ENCODE data around the gene GULP1. TPM values are rescaled to one million over a fixed set of nuclear protein-coding genes. Genes with fewer than 3 reads are reported as not detected.

The GULP1 gene
- total RNA-seq, 1 experiment from 2014 or later: 77.5 TPM

GRCh38 chr2:188365058-188365641 is 73.5 kb downstream of the GULP1 start:
- no peak for DNase-seq (ENCODE audit: extremely low read depth, low read depth)

- DNase-seq (ENCODE audit: extremely low read depth, low read depth): no peak
These were observed 75.5 kb downstream of the GULP1 start for GRCh38 chr2:188367164-188367563.

GRCh38 chr2:188369365-188369764 is 77.7 kb downstream of the GULP1 start:
- peak; percentile 70 for DNase-seq (ENCODE audit: extremely low read depth, low read depth)

GRCh38 chr2:188378371-188378950 is 86.8 kb downstream of the GULP1 start:
- DNase-seq (ENCODE audit: extremely low read depth, low read depth): no peak

- DNase-seq (ENCODE audit: extremely low read depth, low read depth): no peak
These were observed 88.1 kb downstream of the GULP1 start for GRCh38 chr2:188379748-188380147.

GRCh38 chr2:188380280-188380679 is 88.6 kb downstream of the GULP1 start:
- DNase-seq (ENCODE audit: extremely low read depth, low read depth): no peak

GRCh38 chr2:188381614-188382013 is 89.9 kb downstream of the GULP1 start:
- DNase-seq (ENCODE audit: extremely low read depth, low read depth): peak; percentile 39

- no peak for DNase-seq (ENCODE audit: extremely low read depth, low read depth)
These were observed 90.4 kb downstream of the GULP1 start for GRCh38 chr2:188382107-188382506.

GRCh38 chr2:188383158-188383557 is 91.5 kb downstream of the GULP1 start:
- no peak for DNase-seq (ENCODE audit: extremely low read depth, low read depth)

GRCh38 chr2:188385857-188386256 is 94.2 kb downstream of the GULP1 start:
- no peak for DNase-seq (ENCODE audit: extremely low read depth, low read depth)

- DNase-seq (ENCODE audit: extremely low read depth, low read depth): no peak
These were observed 97.2 kb downstream of the GULP1 start for GRCh38 chr2:188388831-188389230.

- no peak for DNase-seq (ENCODE audit: extremely low read depth, low read depth)
These were observed 99.7 kb downstream of the GULP1 start for GRCh38 chr2:188391354-188391753.

- no peak for DNase-seq (ENCODE audit: extremely low read depth, low read depth)
These were observed 103.3 kb downstream of the GULP1 start for GRCh38 chr2:188394931-188395472.

- no peak for DNase-seq (ENCODE audit: extremely low read depth, low read depth)
These were observed 104.4 kb downstream of the GULP1 start for GRCh38 chr2:188395903-188396689.

- no peak for DNase-seq (ENCODE audit: extremely low read depth, low read depth)
These were observed 107.5 kb downstream of the GULP1 start for GRCh38 chr2:188399159-188399558.

GRCh38 chr2:188403676-188404075 is 112.0 kb downstream of the GULP1 start:
- DNase-seq (ENCODE audit: extremely low read depth, low read depth): no peak

GRCh38 chr2:188404341-188405004 is 112.8 kb downstream of the GULP1 start:
- no peak for DNase-seq (ENCODE audit: extremely low read depth, low read depth)

GRCh38 chr2:188406414-188406813 is 114.7 kb downstream of the GULP1 start:
- DNase-seq (ENCODE audit: extremely low read depth, low read depth): no peak

GRCh38 chr2:188410504-188411235 is 119.0 kb downstream of the GULP1 start:
- no peak for DNase-seq (ENCODE audit: extremely low read depth, low read depth)

GRCh38 chr2:188412190-188412589 is 120.5 kb downstream of the GULP1 start:
- DNase-seq (ENCODE audit: extremely low read depth, low read depth): no peak

Data from NCI-H460 (cell line).